Diencephalon (tissue), 1 donor: ENCODE data around the gene UBXN11. TPM values are rescaled to one million over a fixed set of nuclear protein-coding genes. Genes with fewer than 3 reads are reported as not detected.

Experiments used
- total RNA-seq: library from RNA; depleted of rRNA; stranded (reverse); fragments of >200 nt; gene quantifications from one replicate; pipeline ENCODE4 v1.2.3, GENCODE V29; 2014

Gene UBXN11
- 9.9 TPM for total RNA-seq

GRCh38 chr1:26306290-26307229 lies at the start of gene UBXN11:
UBXN11 (minus strand) TSS chr1:26306636; CDS start chr1:26302883, 3,753 bp downstream.

GRCh38 chr1:26353976-26354820 lies 47.8 kb upstream of the UBXN11 start, which contains the start of gene CRYBG2:
CRYBG2 (minus strand) TSS chr1:26354130; CDS start chr1:26346657, 7,473 bp downstream.

GRCh38 chr1:26317612-26318337 lies 11.3 kb upstream of the UBXN11 start, which contains the start of gene CD52:
CD52 (plus strand) TSS chr1:26317958; CDS start chr1:26318018, 60 bp downstream.

GRCh38 chr1:26279456-26280332 lies 26.7 kb downstream of the UBXN11 start, which contains the start of gene SH3BGRL3:
SH3BGRL3 (plus strand) TSS chr1:26280086; CDS start chr1:26280156, 70 bp downstream.

GRCh38 chr1:26233903-26234643 lies 72.4 kb downstream of the UBXN11 start, which contains the start of gene CEP85:
CEP85 (plus strand) TSS chr1:26234200; CDS start chr1:26239784, 5,584 bp downstream.

Other genes with a start within 250 kb of the UBXN11 start
- gene TRIM63, start 239.0 kb downstream of the UBXN11 start, total RNA-seq, result not detected
- 59.1 TPM for gene PDIK1L, start 194.8 kb downstream of the UBXN11 start, total RNA-seq
- 0.92 TPM for gene FAM110D, start 147.6 kb downstream of the UBXN11 start, total RNA-seq
- not detected for gene C1orf232, start 137.7 kb downstream of the UBXN11 start, total RNA-seq
- gene ZNF593, start 136.7 kb downstream of the UBXN11 start, total RNA-seq, result 10.8 TPM
- not detected for gene ZNF593OS, start 134.8 kb downstream of the UBXN11 start, total RNA-seq
- gene CNKSR1, start 129.1 kb downstream of the UBXN11 start, total RNA-seq, result 1.4 TPM
- gene CATSPER4, start 116.0 kb downstream of the UBXN11 start, total RNA-seq, result not detected
- 16.1 TPM for gene CEP85, start 72.4 kb downstream of the UBXN11 start, total RNA-seq
- gene SH3BGRL3, start 26.6 kb downstream of the UBXN11 start, total RNA-seq, result 19.8 TPM
- gene CD52, start 11.3 kb upstream of the UBXN11 start, total RNA-seq, result not detected
- gene CRYBG2, start 47.5 kb upstream of the UBXN11 start, total RNA-seq, result 1.4 TPM
- not detected for gene ZNF683, start 66.1 kb upstream of the UBXN11 start, total RNA-seq
- not detected for gene LIN28A, start 104.2 kb upstream of the UBXN11 start, total RNA-seq
- gene DHDDS, start 125.7 kb upstream of the UBXN11 start, total RNA-seq, result 31.6 TPM
- gene HMGN2, start 165.8 kb upstream of the UBXN11 start, total RNA-seq, result 309 TPM
- 11.3 TPM for gene RPS6KA1, start 223.1 kb upstream of the UBXN11 start, total RNA-seq